ENCODE measurements around the gene TIGD4.

TIGD4 gene

GRCh38 chr4:152747444-152747843 lies 32.1 kb downstream of the TIGD4 start:
- TF ChIP-seq TEAD4 (IDR thresholded peaks at IDR 0.05) (no peak), FOXM1 (IDR thresholded peaks at IDR 0.05; ENCODE audit: borderline replicate concordance, low read depth) (no peak), YY1 (IDR thresholded peaks at IDR 0.05; ENCODE audit: low read depth) (no peak), CREB1 (IDR thresholded peaks at IDR 0.05; ENCODE audit: low read depth) (no peak), CEBPB (IDR thresholded peaks at IDR 0.05) (no peak), MAX (IDR thresholded peaks at IDR 0.05) (no peak), USF1 (IDR thresholded peaks at IDR 0.05) (no peak), TCF12 (IDR thresholded peaks at IDR 0.05; ENCODE audit: low read depth) (no peak), EGR1 (IDR thresholded peaks at IDR 0.05) (no peak), EP300 (IDR thresholded peaks at IDR 0.05; ENCODE audit: borderline replicate concordance) (no peak), ZBTB7A (IDR thresholded peaks at IDR 0.05; ENCODE audit: low read depth) (no peak), REST (IDR thresholded peaks at IDR 0.05; ENCODE audit: low read depth) (no peak), NFIC (IDR thresholded peaks at IDR 0.05) (no peak), TAF1 (IDR thresholded peaks at IDR 0.05; ENCODE audit: low read depth) (no peak), RAD21 (IDR thresholded peaks at IDR 0.05; ENCODE audit: low read depth) (no peak)

- TF ChIP-seq MAX (IDR thresholded peaks at IDR 0.05): no peak
- no peak for TF ChIP-seq ZBTB7A (IDR thresholded peaks at IDR 0.05; ENCODE audit: low read depth)
- no peak for TF ChIP-seq TCF12 (IDR thresholded peaks at IDR 0.05; ENCODE audit: low read depth)
- no peak for TF ChIP-seq EP300 (IDR thresholded peaks at IDR 0.05; ENCODE audit: borderline replicate concordance)
- TF ChIP-seq CEBPB (IDR thresholded peaks at IDR 0.05): no peak
- no peak for TF ChIP-seq RAD21 (IDR thresholded peaks at IDR 0.05; ENCODE audit: low read depth)
- no peak for TF ChIP-seq YY1 (IDR thresholded peaks at IDR 0.05; ENCODE audit: low read depth)
- TF ChIP-seq USF1 (IDR thresholded peaks at IDR 0.05): no peak
- TF ChIP-seq CREB1 (IDR thresholded peaks at IDR 0.05; ENCODE audit: low read depth): no peak
- no peak for TF ChIP-seq NFIC (IDR thresholded peaks at IDR 0.05)
- TF ChIP-seq TEAD4 (IDR thresholded peaks at IDR 0.05): no peak
- no peak for TF ChIP-seq EGR1 (IDR thresholded peaks at IDR 0.05)
- no peak for TF ChIP-seq TAF1 (IDR thresholded peaks at IDR 0.05; ENCODE audit: low read depth)
- TF ChIP-seq FOXM1 (IDR thresholded peaks at IDR 0.05; ENCODE audit: borderline replicate concordance, low read depth): no peak
- TF ChIP-seq REST (IDR thresholded peaks at IDR 0.05; ENCODE audit: low read depth): no peak
Observed at GRCh38 chr4:152738827-152739226, 40.7 kb downstream of the TIGD4 start.

- TF ChIP-seq YY1 (IDR thresholded peaks at IDR 0.05; ENCODE audit: low read depth) (no peak), TEAD4 (IDR thresholded peaks at IDR 0.05) (no peak), CREB1 (IDR thresholded peaks at IDR 0.05; ENCODE audit: low read depth) (no peak), CEBPB (IDR thresholded peaks at IDR 0.05) (no peak), MAX (IDR thresholded peaks at IDR 0.05) (no peak), ZBTB7A (IDR thresholded peaks at IDR 0.05; ENCODE audit: low read depth) (no peak), TAF1 (IDR thresholded peaks at IDR 0.05; ENCODE audit: low read depth) (no peak), USF1 (IDR thresholded peaks at IDR 0.05) (no peak)
Observed at GRCh38 chr4:152735906-152736305, 43.6 kb downstream of the TIGD4 start.

GRCh38 chr4:152735396-152735859 lies 44.1 kb downstream of the TIGD4 start:
- TF ChIP-seq RAD21 (IDR thresholded peaks at IDR 0.05; ENCODE audit: low read depth) (peak; percentile 73), NFIC (IDR thresholded peaks at IDR 0.05) (no peak)

GRCh38 chr4:152734699-152735050 lies 44.9 kb downstream of the TIGD4 start:
- TF ChIP-seq NFIC (IDR thresholded peaks at IDR 0.05): no peak
- TF ChIP-seq RAD21 (IDR thresholded peaks at IDR 0.05; ENCODE audit: low read depth): no peak
- TF ChIP-seq REST (IDR thresholded peaks at IDR 0.05; ENCODE audit: low read depth): no peak
- TF ChIP-seq EP300 (IDR thresholded peaks at IDR 0.05; ENCODE audit: borderline replicate concordance): no peak
- no peak for TF ChIP-seq TCF12 (IDR thresholded peaks at IDR 0.05; ENCODE audit: low read depth)
- TF ChIP-seq TEAD4 (IDR thresholded peaks at IDR 0.05): no peak
- TF ChIP-seq CREB1 (IDR thresholded peaks at IDR 0.05; ENCODE audit: low read depth): no peak
- TF ChIP-seq USF1 (IDR thresholded peaks at IDR 0.05): no peak
- no peak for TF ChIP-seq YY1 (IDR thresholded peaks at IDR 0.05; ENCODE audit: low read depth)
- no peak for TF ChIP-seq ZBTB7A (IDR thresholded peaks at IDR 0.05; ENCODE audit: low read depth)
- TF ChIP-seq TAF1 (IDR thresholded peaks at IDR 0.05; ENCODE audit: low read depth): no peak
- TF ChIP-seq FOXM1 (IDR thresholded peaks at IDR 0.05; ENCODE audit: borderline replicate concordance, low read depth): no peak
- TF ChIP-seq CEBPB (IDR thresholded peaks at IDR 0.05): no peak
- no peak for TF ChIP-seq EGR1 (IDR thresholded peaks at IDR 0.05)
- TF ChIP-seq MAX (IDR thresholded peaks at IDR 0.05): no peak
